Measurements from ENCODE around the gene UBL3. TPM values are rescaled to one million over a fixed set of nuclear protein-coding genes. Genes with fewer than 3 reads are reported as not detected.

Gene UBL3
- total and polyA plus RNA-seq, 10 of the 15 experiments (the other 5 are each of a cell fraction or from before 2014, with no cell fraction given), result 5.5 to 13.7 (median 10.6) TPM

GRCh38 chr13:29801737-29802305 lies 48.6 kb downstream of the UBL3 start (continued):
- TF ChIP-seq POLR2AphosphoS5 (IDR thresholded peaks at IDR 0.05; ENCODE audit: low read length), result no peak

- CTCF ChIA-PET, result interaction anchor here (0.7 to 4.7 kb wide), 6 partner anchors 9 to 119 kb away, joined by 3 to 28 read pairs (median 4); no protein-coding TSS in a partner anchor
- no TSS peak for BruUV-seq (replicated peaks)
- intact Hi-C loops (cut with micrococcal nuclease; ENCODE audit: unreplicated experiment), result no loop called here
- no peak for TF ChIP-seq ZBTB11 (CRISPR knock-in tag; IDR thresholded peaks at IDR 0.05)
- TF ChIP-seq BMI1 (IDR thresholded peaks at IDR 0.05; ENCODE audit: borderline replicate concordance), result no peak
- no peak for TF ChIP-seq FOXK2 (IDR thresholded peaks at IDR 0.05)
- no peak for TF ChIP-seq HSF1 (IDR thresholded peaks at IDR 0.05; ENCODE audit: low read depth, low read length)
- TF ChIP-seq ZNF592 (IDR thresholded peaks at IDR 0.05), result no peak
- TF ChIP-seq NR2F1 (conservative IDR thresholded peaks at IDR 0.05), result no peak
- no peak for TF ChIP-seq NFYA (IDR thresholded peaks at IDR 0.05; ENCODE audit: borderline replicate concordance, low read depth, low read length)
- TF ChIP-seq CTCF (IDR thresholded peaks at IDR 0.05 in 2 of 3, conservative IDR thresholded peaks at IDR 0.05 in 1 of 3; ENCODE audit: control insufficient read depth in 2 of 3, extremely low read depth in 1 of 3, insufficient read depth in 1 of 3, low read depth in 3 of 3, low read length in 3 of 3), result no peak
- TF ChIP-seq RB1 (IDR thresholded peaks at IDR 0.05; ENCODE audit: borderline replicate concordance), result no peak
Observed at GRCh38 chr13:29801102-29801501, 49.3 kb downstream of the UBL3 start.

More at GRCh38 chr13:29801102-29801501, 49.3 kb downstream of the UBL3 start:
- in situ Hi-C loops (cut with MboI), result no loop called here
- Histone ChIP-seq H3K36me3 (ENCODE audit: control insufficient read depth in 2 of 2, insufficient read depth in 2 of 2, low read length in 1 of 2) (no peaks in the 10 kb centered on the region), H3K9me3 (replicated peaks; ENCODE audit: control insufficient read depth, insufficient read depth, low read length) (no peaks in the 10 kb centered on the region; the same call in 2 of the 3 replicates), H3K79me2 (ENCODE audit: control insufficient read depth, insufficient read depth, low read length) (peaks cover 3% of the 10 kb centered on the region), H2AFZ (ENCODE audit: control insufficient read depth, low read depth, low read length) (no peak overlapping the region), H3K9ac (ENCODE audit: control insufficient read depth, insufficient read depth, low read length) (no peak overlapping the region), H3K4me2 (ENCODE audit: control insufficient read depth, insufficient read depth) (no peak overlapping the region), H4K20me1 (ENCODE audit: control insufficient read depth, insufficient read depth) (no peaks in the 10 kb centered on the region), H3K27ac (ENCODE audit: control insufficient read depth, insufficient read depth) (no peak overlapping the region), H3K4me1 (ENCODE audit: control insufficient read depth, insufficient read depth, low read length) (no peaks in the 10 kb centered on the region), H3K4me3 (no peak overlapping the region), H3K27me3 (replicated peaks in 1 of 2; ENCODE audit: control insufficient read depth in 2 of 2, insufficient read depth in 2 of 2, low read length in 1 of 2) (no peaks in the 10 kb centered on the region)
- ChIA-PET POLR2A (no interaction called here), RAD21 (ENCODE audit: unreplicated experiment) (interaction anchor here (1.3 kb wide), 1 partner anchor 14 kb away, joined by 4 read pairs; no protein-coding TSS in a partner anchor), SMC1A (ENCODE audit: uncharacterized antibody, unreplicated experiment) (interaction anchor here (0.7 to 2.9 kb wide), 5 partner anchors 14 to 123 kb away, joined by 3 to 13 read pairs (median 3); no protein-coding TSS in a partner anchor)
- DNase-seq (ENCODE audit: low read depth, low spot score), result no peak
- FAIRE-seq, result no peak
- no peak for ATAC-seq
- 88% methylated on average over 4 of the region's 4 CpGs for WGBS (ENCODE audit: insufficient coverage, insufficient replicate concordance, low lambda C conversion rate, missing lambda C conversion rate)
